ENCODE measurements around the gene RPEL1. TPM values are rescaled to one million over a fixed set of nuclear protein-coding genes. Genes with fewer than 3 reads are reported as not detected.

RPEL1 gene
- total RNA-seq, 4 donors from 2014 or later: not detected

DNA sequence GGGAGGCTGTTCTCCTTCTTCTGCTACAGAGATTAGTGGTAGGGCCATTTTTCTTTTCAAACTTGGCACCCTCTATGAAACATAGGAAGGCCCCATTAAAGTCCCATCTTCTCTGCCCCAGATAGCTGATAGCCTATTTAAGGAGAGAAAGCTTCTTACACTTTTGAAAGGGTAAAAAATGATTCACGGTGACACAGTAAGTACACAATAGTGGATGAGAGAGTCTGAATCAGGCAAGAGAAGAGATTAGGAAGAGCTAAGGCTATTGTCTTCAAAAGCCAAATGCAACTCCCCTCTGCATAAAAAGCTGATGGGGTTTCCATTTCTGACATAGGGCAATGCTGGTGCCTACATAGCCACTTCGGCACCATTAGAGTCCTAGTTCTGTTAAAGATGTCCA lies 34.8 kb downstream of the RPEL1 start:
- intact Hi-C loops (cut with DNase I; ENCODE audit: low total_unique reads): no loop called here
- no peak for DNase-seq (ENCODE audit: low spot score in 2 of 2)
- H3K4me3 ChIP-seq (ENCODE audit: low read depth, poor library complexity, severe bottlenecking): no peak overlapping the region
- 97% methylated on average over 2 of the region's 2 CpGs for whole genome bisulfite sequencing, 2 donors
- TF ChIP-seq, protein P1, sequence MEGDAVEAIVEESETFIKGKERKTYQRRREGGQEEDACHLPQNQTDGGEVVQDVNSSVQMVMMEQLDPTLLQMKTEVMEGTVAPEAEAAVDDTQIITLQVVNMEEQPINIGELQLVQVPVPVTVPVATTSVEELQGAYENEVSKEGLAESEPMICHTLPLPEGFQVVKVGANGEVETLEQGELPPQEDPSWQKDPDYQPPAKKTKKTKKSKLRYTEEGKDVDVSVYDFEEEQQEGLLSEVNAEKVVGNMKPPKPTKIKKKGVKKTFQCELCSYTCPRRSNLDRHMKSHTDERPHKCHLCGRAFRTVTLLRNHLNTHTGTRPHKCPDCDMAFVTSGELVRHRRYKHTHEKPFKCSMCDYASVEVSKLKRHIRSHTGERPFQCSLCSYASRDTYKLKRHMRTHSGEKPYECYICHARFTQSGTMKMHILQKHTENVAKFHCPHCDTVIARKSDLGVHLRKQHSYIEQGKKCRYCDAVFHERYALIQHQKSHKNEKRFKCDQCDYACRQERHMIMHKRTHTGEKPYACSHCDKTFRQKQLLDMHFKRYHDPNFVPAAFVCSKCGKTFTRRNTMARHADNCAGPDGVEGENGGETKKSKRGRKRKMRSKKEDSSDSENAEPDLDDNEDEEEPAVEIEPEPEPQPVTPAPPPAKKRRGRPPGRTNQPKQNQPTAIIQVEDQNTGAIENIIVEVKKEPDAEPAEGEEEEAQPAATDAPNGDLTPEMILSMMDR (IDR thresholded peaks at IDR 0.05): no peak
- no peak for TF ChIP-seq POLR2A (IDR thresholded peaks at IDR 0.05)

DNA sequence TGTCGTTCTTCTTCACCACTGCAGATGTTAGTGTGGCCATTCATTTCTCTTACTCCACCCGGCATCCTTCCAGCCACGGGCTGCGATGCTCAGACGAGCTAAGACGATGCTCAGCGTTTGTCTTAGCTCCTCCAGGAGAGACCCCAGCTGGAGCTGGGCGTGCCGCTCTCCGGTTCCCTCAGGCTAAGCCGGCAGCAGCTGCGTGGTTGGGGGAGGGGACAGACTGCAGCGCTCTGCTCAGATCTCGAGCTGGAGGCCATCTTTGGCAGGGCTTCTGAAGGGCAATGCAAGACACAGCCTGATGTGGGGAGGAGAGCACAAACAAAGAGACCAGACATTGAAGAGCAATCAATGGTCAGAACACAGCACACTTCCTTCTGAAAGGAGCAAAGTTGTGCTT lies 36.1 kb downstream of the RPEL1 start:
- TF ChIP-seq POLR2A (IDR thresholded peaks at IDR 0.05): no peak
- TF ChIP-seq, protein P1 (IDR thresholded peaks at IDR 0.05): no peak
- no peak for DNase-seq (ENCODE audit: low spot score in 2 of 2)
- no peak overlapping the region for H3K4me3 ChIP-seq (ENCODE audit: low read depth, poor library complexity, severe bottlenecking)
- WGBS, 2 donors: 3 to 4% methylated on average over 14 of the region's 14 CpGs
- intact Hi-C loops (cut with DNase I; ENCODE audit: low total_unique reads): no loop called here

DNA sequence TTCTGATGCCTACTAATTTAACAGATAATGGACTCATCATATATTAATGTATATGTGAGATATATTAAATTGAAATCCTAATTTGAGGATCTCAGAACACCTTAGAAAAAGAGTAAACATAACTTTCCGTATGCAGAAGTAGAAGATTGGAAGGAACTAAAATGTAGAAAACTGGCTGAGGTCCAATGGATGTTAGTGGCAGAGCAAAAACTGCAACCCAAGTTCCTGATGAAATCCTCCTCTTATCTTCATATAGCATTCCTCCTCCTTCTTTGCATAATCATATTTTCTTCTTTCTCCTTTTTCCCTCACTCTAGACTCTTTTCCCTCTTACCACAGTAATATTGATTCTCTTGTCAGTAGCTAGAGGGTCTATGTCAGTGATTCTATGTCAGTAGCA lies 37.3 kb downstream of the RPEL1 start:
- TF ChIP-seq, protein P1 (IDR thresholded peaks at IDR 0.05): no peak
- 53 to 63% methylated on average over 1 of the region's 1 CpG for WGBS, 2 donors
- intact Hi-C loops (cut with DNase I; ENCODE audit: low total_unique reads): no loop called here
- no peak overlapping the region for H3K4me3 ChIP-seq (ENCODE audit: low read depth, poor library complexity, severe bottlenecking)
- DNase-seq (ENCODE audit: low spot score in 2 of 2): no peak

DNA sequence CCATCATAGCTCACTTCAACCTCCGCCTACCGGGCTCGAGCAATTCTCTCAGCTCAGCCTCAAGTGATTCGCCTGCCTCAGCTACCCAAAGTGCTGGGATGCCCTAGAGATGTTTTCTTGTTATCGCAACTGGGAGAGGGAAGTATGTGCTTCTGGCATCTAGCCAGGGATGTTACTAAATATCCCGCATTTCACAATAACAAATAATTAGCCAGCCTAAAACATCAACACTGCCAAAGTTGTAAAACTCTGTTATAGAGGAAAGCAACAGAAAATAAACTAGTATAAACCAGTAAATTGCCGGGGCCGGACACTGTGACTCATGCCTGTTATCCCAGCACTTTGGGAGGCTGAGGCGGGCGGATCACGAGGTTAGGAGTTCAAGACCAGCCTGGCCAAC lies 38.5 kb downstream of the RPEL1 start:
- no peak overlapping the region for H3K4me3 ChIP-seq (ENCODE audit: low read depth, poor library complexity, severe bottlenecking)
- intact Hi-C loops (cut with DNase I; ENCODE audit: low total_unique reads): no loop called here
- 60 to 68% methylated on average over 11 of the region's 11 CpGs for WGBS, 2 donors
- TF ChIP-seq, protein P1 (IDR thresholded peaks at IDR 0.05): no peak
- TF ChIP-seq POLR2A (IDR thresholded peaks at IDR 0.05): no peak
- no peak for DNase-seq (ENCODE audit: low spot score in 2 of 2)

DNA sequence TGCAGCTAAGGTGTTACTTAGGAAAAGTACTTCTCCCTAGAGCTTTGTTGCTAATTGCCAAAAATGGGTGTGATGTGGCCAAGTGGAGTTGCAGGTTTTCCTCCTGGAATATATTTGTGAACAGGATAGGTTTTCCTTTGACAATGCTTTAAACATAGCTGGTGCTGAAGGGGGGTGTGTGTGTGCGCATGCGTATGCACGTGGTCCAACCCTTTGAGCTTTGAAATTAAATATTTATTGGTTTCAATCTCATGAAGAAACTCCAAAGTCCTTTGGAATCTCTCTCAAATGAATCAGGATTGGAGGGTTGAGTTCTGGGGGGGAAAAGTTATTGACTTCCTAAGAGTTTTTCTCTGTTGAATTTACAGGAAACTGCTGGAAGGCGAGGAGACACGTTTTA lies 42.3 kb downstream of the RPEL1 start:
- no peak for TF ChIP-seq POLR2A (IDR thresholded peaks at IDR 0.05)

DNA sequence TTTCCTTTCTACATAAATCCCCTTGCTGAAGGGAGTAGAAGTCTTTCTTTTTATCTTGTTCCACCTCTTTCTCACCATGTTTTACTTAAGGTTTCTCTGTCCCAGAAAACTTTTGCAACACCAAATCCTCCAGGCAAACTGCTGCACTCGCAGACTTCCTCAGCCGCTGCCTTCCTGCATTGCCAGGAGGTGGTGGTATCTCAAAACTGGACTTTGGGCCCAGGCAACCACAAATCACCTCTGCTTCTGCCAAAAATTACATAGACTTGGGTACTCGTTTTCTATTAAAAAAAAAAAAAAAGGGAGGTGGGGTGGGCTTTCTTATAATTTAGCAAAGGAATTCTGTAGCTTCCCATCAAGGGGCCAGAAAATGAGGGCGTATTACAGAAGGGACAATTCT lies 45.9 kb downstream of the RPEL1 start:
- WGBS, 2 donors: 78 to 83% methylated on average over 4 of the region's 4 CpGs
- no peak for DNase-seq (ENCODE audit: low spot score in 2 of 2)
- intact Hi-C loops (cut with DNase I; ENCODE audit: low total_unique reads): no loop called here
- no peak overlapping the region for H3K4me3 ChIP-seq (ENCODE audit: low read depth, poor library complexity, severe bottlenecking)
- TF ChIP-seq, protein P1 (IDR thresholded peaks at IDR 0.05): no peak
- no peak for TF ChIP-seq POLR2A (IDR thresholded peaks at IDR 0.05)

More for the DNA sequence above, 42.3 kb downstream of the RPEL1 start:
- DNase-seq (ENCODE audit: low spot score in 2 of 2): no peak
- H3K4me3 ChIP-seq (ENCODE audit: low read depth, poor library complexity, severe bottlenecking): no peak overlapping the region
- intact Hi-C loops (cut with DNase I; ENCODE audit: low total_unique reads): no loop called here
- WGBS, 2 donors: 76 to 77% methylated on average over 5 of the region's 5 CpGs
